Measurements from ENCODE around the gene CYBC1.
"Not testable (repeated sequence)": the region's sequence is repeated elsewhere in the genome, so short reads cannot be mapped to it uniquely, and the experiment has no call there.

The CYBC1 gene

GRCh38 chr17:82432017-82432416 lies 18.5 kb downstream of the CYBC1 start:
- no peak for DNase-seq

DNA sequence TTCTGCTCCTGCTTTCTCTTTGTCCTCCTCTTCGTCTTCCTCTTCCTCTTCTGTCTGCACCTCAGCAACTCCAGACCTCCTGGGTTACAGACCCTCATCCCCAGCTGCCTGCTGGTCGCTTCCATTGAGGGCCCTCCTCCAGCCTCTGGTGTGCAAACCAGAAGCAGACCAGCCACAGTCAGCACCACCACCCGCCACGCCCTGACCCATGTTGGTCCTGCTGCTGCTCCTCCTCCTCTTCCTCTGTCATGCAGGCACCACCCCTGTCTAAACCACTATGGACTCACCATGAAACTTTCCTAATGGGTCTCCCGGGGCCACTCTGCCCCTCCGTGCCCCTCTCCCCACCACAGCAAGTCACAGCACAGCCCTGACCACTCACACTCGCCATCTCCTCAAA lies 20.7 kb downstream of the CYBC1 start:
- DNase-seq: no peak

- no peak for DNase-seq
Observed at GRCh38 chr17:82428546-82428945, 22.0 kb downstream of the CYBC1 start.

- DNase-seq: no peak
Observed at GRCh38 chr17:82424863-82425159, 25.7 kb downstream of the CYBC1 start.

DNA sequence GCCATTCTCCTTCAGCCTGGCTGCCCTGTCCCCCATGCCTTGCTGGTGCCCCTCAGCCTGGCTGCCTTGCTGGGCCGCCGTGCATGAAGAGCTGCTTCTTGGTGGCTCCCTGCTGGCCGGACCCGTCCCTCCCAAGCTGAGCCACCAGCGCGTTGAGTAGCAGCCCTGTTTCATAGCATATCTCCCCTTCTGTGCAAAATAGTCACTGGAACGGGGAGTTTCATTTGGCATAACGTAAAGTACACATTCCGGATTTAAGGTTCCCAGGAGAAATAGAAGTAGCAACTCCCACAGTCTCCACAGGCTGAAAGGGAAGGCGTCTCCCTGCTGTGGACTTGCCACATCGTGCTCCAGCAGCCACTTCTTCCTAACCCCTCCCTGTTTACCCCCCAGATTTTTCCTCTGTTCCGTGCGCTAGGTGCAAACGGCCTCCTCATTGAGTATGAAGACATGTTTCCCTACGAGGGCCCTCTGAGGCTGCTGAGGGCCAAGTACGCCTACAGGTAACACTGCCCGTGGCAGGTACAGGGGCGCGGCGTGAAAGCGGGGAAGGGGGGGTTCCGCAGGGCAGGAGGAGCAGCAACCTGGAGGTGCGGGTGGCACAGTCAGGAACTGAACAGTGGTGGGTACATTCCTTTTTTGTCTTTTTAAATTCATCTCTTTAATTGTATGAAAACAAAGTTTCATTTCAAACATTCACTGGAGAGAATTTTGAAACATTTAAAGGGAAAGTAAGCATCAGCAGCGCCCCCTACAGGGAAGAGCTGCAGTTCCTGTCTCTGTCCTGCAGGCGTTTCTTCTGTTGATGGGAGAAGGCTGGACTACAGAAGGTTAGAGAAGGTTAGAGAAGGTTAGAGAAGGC lies 26.3 kb downstream of the CYBC1 start:
- DNase-seq: no peak

- no peak for DNase-seq
Observed at GRCh38 chr17:82419540-82419939, 31.0 kb downstream of the CYBC1 start.

DNA sequence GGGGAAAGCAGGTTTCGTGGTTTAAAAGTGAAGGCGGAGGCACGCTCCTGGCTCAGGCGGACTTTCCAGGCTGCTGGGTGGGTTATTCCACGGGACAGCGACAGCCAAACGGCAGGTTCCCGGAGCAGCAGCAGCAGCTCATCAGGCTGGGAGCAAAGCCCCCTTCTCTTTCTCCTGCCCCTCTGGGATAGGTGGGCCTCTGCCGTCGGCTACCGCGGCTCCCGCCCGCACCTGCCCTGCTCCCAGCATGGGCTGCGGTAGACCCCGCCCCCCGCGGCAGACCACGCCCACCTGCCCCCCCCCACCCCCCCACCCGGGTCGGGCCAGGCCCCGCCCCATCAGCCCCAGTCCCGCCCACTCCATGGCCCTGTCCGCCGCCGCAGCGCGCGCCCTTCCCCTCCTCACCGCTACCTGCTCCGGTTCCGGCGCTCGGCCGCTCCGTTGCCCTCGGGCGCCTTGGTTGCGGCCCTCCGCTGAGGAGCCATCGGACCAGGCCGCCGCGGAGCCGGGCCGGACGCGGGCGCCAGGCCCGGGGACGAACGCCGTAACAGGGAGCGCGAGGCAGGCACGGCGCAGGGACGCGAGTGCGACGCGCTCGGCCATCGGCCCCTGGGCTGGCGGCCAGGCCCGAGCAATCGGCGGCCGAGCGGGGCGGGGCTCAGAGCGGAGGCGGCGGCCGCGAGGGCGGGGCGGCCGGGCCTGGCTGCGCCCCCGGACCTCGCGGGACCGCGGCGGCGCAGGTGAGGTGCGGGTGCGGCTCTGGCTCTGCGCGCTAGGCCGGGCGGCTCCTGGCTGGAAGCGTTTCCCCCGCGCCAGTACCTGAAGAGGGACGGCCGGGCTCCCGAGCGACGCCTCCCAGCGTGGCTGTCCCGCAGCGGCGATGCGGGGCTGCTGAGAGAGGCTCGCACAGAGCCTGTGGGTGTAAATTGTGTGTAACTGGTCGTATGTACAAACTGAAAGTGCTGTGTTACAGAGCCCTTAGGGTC lies 32.3 kb downstream of the CYBC1 start, which contains the start of the genes HEXD and OGFOD3:
TSS of gene HEXD (plus strand) at position 347 of the 986 bp plus-strand sequence. CDS start 1,453 bp downstream, outside the sequence.
TSS of gene OGFOD3 (minus strand) at position 586 of the 986 bp plus-strand sequence. CDS start at position 485, 101 bp downstream.
- peak; percentile 85 for DNase-seq

- DNase-seq: no peak
Observed at GRCh38 chr17:82416771-82417170, 33.8 kb downstream of the CYBC1 start.

- DNase-seq: no peak
Observed at GRCh38 chr17:82416264-82416663, 34.3 kb downstream of the CYBC1 start.

- DNase-seq: no peak
Observed at GRCh38 chr17:82415786-82416185, 34.8 kb downstream of the CYBC1 start.

DNA sequence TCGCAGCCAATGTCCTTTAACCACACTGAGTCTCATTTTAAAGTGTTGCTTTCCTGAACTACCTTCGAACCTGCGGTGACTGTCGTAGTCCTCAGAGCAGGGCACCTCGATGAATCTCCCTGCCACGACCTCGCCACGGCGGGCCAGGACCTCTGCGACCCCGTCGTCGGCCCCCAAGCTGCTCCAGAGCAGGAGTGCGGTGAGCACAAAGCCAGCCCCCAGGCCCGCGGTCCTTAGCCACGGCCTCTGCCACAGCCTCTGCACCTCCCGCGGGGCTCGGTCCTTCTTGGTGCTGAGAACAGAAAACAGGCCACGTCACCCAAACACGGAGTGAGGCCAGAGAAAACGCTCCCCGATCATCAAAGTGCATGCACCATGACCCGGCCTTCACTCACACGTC lies 35.2 kb downstream of the CYBC1 start:
- DNase-seq: no peak

DNA sequence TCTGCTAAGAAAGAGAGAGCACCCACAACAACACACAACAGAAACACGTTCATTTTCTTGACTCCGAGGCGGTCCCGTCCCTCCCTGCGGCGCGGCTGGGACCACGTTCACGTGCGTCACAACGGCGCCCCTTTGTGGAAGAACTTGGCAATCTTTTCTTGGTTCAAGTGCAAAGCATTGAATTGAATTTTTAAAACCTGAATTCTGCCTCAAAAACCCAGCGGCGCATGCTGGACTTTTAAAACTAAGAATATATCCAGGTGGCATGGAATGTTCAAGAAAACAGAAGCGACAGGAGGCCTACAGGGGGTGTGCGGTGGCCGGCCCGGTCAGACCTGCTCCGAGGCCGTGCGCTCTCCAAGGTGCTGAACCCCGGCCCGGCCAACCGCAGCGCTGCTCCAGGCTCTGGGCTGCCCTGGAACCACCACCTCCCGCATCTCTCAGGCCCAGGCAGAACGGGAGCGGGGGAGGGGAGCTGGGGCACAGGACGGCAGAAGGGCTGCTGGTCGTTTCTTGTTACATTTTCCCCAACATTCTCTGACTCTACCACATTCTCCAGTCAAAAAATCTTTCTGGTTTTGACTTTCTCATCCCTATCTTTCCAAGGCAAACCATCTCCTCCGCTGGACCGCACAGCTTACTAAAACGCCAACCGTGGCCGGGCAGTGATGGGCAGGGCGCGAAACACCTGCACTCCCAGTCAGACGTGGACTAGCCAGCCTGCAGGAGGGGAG lies 35.8 kb downstream of the CYBC1 start:
- DNase-seq: peak; percentile 74

- no peak for DNase-seq
Observed at GRCh38 chr17:82412535-82413520, 37.7 kb downstream of the CYBC1 start.

DNA sequence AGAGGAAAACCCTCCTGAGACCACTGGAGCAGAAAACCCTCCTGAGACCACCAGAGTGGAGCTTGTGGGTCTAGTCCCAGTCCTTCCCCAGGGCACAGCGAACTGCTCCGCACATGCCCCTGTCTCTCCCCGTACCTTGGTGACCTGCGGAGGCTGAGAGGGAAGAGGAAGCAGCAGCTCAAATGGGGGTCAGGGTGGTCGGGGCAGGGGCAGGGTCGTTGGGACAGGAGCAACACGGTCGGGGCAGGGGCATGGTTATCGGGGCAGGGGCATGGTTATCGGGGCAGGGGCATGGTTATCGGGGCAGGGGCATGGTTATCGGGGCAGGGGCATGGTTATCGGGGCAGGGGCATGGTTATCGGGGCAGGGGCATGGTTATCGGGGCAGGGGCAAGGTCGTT lies 38.5 kb downstream of the CYBC1 start:
- not testable (repeated sequence) for DNase-seq

DNA sequence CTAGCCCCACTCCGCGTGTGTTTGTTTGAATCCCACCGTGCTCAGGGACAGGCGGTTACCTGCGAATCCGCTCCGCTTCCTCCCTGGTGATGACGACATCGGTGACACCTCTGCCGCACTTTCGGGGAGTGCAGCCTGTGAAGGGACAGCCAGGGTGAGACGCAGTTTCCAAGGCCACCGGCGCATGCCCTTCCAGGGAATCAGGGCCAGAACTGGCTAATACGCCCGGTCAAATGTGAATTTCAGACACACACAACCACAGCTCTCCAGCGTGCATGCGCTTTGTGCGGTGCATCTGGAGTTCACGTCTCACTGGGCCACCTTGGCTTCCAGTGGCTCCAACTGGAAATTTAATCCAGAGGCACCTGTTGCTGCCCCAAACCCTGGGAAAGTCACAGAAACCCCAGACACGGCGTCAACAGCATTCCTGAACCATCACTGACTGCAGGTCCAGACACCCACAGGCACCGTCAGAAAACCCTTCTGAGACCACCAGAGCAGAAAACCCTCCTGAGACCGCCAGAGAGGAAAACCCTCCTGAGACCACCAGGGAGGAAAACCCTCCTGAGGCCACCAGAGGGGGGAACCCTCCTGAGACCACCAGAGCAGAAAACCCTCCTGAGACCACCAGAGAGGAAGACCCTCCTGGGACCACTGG lies 39.0 kb downstream of the CYBC1 start:
- DNase-seq: no peak

DNA sequence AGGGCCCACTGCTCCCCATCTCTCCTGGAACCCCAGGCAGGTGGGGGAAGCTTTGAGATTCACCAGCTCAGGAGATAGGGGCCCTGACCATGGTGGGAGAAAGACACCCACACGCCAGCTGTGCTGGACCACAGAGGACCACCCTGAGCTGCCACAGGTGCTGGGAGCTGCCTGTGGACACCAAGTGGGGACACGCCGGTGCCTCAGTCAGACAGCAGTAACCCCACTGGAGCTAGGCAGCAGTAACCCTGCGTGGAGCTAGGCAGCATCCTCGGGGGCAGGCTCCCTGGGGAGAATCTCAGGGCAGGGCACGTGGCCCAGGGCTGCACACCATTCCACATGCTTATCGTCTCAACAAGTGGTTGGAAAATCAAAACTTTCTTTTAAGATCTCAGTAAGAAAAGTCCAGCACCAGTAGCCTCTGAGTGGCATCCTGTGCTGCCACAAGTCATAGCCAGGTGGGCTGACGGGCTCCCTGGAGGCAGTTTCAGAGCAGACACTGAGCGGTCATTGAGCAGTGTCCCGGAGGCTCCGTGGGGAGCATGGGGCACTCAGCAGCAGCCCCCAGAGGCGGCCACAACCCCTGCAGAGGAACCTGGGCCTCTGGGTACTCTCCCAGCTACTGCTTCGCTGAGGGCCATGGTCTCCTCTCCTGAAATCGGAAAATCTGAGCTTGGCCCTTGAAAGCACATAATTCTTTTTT lies 40.4 kb downstream of the CYBC1 start:
- DNase-seq: no peak

- DNase-seq: no peak
Observed at GRCh38 chr17:82408938-82409318, 41.6 kb downstream of the CYBC1 start.

DNA sequence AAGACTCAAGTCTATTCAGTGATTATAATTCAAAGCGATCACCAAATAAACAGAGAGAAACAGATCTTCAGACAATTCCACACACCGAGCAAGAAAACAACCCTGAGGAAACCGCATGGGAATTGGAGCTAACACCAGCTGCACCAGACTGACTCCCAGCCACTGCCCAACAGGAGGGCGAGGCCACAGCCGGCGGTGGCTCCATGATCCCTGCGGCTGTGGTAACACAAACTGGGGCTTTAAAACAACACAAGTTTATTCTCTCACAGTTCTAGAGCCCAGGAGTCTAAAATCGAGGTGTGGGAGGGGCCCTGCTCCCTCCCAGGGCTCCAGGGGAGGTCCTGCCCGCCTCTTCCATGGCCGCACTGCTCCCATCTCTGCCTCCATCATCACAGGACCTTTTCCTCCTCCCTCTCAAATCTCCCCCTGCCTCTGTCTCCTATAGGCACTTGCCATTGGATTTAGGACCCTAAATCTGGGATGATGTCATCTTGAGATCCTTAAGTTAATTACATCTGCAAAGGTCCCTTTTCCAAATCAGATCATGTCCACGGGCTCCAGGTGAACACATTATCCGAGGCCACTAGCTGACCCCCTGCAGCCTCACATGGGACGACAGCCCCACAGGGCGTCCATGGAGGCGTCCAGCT lies 42.1 kb downstream of the CYBC1 start:
- DNase-seq: no peak

DNA sequence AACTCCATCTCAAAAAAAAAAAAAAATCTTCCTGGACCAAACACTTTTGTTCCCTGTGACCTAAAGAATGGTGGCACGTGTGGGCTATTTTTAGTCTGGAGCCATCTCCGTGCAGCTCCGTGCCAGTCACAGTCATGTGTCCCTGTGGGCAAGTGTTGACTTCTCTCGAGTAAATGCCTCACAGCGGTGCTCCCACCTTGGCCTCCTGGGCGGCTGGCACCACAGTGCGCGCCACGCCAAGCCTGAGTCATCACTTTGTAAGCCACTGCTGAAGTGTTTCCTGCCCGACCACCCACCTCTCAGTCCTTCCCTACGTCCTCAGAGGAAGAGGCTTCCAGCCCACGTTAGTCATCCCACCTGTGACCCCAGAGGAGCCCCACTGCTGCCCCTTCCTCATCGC lies 43.3 kb downstream of the CYBC1 start:
- no peak for DNase-seq

GRCh38 chr17:82406131-82406671 lies 44.4 kb downstream of the CYBC1 start:
- DNase-seq: no peak
